ENCODE measurements around the gene CKS2. TPM values are rescaled to one million over a fixed set of nuclear protein-coding genes. Genes with fewer than 3 reads are reported as not detected.

Gene CKS2
- total RNA-seq, 1 donor from 2014 or later, result 69.9 TPM

DNA sequence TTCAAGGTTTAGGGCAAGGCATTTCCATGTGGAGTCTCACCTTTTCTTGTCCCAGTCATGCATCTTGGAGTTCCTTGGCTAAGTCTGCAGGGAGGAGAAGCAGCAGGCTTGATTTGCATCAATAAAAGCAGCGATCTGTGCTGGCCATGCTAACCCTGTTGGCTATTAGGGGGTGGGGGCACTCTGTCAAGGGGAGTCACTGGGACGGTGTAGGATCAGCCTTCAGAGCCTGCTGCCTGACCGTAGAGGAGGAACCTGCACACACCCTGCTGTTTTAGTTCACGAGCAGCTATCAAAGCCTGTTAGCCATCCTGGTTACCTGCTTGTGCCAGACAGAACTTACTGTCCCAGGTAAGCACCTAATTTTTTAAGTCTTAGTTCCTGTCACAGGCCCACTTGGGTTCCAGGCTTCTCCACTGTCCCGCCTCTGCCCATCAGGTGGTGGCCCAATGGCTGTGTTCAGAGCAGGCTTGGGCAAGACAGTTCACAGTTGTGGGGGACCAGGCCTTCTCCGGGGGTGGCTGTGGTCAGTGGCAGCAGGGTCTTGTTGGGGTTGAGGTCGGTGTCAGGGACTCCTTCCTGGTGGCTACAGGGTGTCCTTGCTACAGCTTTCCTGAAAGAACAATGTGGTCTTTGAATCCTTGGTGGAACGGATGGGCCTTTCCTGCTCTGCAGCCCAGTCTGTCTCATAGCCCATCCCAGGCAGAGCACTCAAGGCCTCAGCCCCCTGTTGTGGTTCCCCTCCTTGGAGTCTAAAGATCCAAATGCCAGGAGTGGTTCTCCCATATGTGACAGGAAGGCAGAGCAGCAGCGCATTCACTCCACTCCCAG, 51.0 kb downstream of the CKS2 start:
- Histone ChIP-seq H3K27me3 (ENCODE audit: insufficient read depth, low read length) (no peaks in the 10 kb centered on the region), H3K27ac (ENCODE audit: low read depth, low read length) (no peak overlapping the region), H3K36me3 (ENCODE audit: insufficient read depth, low read length) (peaks cover 35% of the 10 kb centered on the region), H2AFZ (ENCODE audit: low read depth, low read length) (no peak overlapping the region), H3K9me3 (ENCODE audit: insufficient read depth, low read depth, low read length) (no peaks in the 10 kb centered on the region), H4K20me1 (ENCODE audit: insufficient read depth, low read length) (peaks cover 11% of the 10 kb centered on the region), H3K4me3 (ENCODE audit: insufficient read depth, low read depth, low read length) (no peak overlapping the region), H3K79me2 (ENCODE audit: insufficient read depth, low read length) (no peaks in the 10 kb centered on the region), H3K4me2 (ENCODE audit: low read length) (no peak overlapping the region), H3K9ac (ENCODE audit: low read length) (no peak overlapping the region), H3K4me1 (ENCODE audit: insufficient read depth, low read length) (no peaks in the 10 kb centered on the region)
- H3K9me3 Mint-ChIP-seq (ENCODE audit: unreplicated experiment), result no peaks in the 10 kb centered on the region
- no peak overlapping the region for H3K4me3 Mint-ChIP-seq (ENCODE audit: unreplicated experiment)
- no peak for DNase-seq (ENCODE audit: low read depth)
- H3K27ac Mint-ChIP-seq (ENCODE audit: unreplicated experiment), result no peak overlapping the region
- TF ChIP-seq, protein P1, sequence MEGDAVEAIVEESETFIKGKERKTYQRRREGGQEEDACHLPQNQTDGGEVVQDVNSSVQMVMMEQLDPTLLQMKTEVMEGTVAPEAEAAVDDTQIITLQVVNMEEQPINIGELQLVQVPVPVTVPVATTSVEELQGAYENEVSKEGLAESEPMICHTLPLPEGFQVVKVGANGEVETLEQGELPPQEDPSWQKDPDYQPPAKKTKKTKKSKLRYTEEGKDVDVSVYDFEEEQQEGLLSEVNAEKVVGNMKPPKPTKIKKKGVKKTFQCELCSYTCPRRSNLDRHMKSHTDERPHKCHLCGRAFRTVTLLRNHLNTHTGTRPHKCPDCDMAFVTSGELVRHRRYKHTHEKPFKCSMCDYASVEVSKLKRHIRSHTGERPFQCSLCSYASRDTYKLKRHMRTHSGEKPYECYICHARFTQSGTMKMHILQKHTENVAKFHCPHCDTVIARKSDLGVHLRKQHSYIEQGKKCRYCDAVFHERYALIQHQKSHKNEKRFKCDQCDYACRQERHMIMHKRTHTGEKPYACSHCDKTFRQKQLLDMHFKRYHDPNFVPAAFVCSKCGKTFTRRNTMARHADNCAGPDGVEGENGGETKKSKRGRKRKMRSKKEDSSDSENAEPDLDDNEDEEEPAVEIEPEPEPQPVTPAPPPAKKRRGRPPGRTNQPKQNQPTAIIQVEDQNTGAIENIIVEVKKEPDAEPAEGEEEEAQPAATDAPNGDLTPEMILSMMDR (IDR thresholded peaks at IDR 0.05; ENCODE audit: insufficient read depth, low read depth, low read length), result no peak
- peaks cover 11% of the 10 kb centered on the region for H3K36me3 Mint-ChIP-seq (ENCODE audit: low read depth, unreplicated experiment)
- no peaks in the 10 kb centered on the region for H3K27me3 Mint-ChIP-seq (ENCODE audit: low read depth, unreplicated experiment)
- peaks cover 3% of the 10 kb centered on the region for H3K4me1 Mint-ChIP-seq (ENCODE audit: low read depth, unreplicated experiment)
- no peak for FAIRE-seq

DNA sequence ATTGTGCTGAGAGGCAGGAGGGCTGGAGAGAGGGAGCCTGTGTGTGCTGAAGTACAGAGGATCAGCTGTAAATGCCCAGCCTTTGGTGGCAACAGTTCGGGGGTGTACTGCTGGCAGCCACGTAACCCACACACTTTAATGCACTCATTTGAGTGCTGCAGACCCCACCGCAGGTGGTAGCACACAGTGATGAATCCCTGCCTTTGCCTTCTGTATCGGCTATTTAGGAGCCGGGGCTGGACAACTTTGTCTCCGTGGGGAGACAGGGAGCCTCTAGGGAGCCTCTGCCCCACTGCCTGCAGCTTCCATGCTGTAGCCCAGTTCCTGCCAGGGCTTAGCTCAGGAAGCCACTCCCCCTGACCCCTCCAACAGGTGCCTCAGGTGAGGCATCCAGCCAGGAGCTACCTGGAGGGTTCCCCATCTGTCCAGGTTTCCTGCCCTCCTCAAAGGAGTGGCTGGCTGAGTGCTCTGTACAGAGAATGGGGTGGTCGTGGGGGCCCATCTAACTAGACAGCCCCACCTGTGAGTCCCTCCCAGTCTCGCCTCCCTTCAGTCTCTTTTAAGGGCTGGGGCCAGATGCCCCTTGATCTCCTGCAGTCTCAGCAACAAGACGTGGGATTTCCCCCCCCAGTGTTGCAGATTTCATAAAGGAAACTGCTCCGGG, 51.8 kb downstream of the CKS2 start:
- Histone ChIP-seq H3K4me2 (ENCODE audit: low read length) (no peak overlapping the region), H3K79me2 (ENCODE audit: insufficient read depth, low read length) (no peaks in the 10 kb centered on the region), H3K9ac (ENCODE audit: low read length) (no peak overlapping the region), H4K20me1 (ENCODE audit: insufficient read depth, low read length) (peaks cover 8% of the 10 kb centered on the region), H2AFZ (ENCODE audit: low read depth, low read length) (no peak overlapping the region), H3K36me3 (ENCODE audit: insufficient read depth, low read length) (peaks cover 33% of the 10 kb centered on the region), H3K4me1 (ENCODE audit: insufficient read depth, low read length) (no peaks in the 10 kb centered on the region), H3K4me3 (ENCODE audit: insufficient read depth, low read depth, low read length) (no peak overlapping the region), H3K27ac (ENCODE audit: low read depth, low read length) (no peak overlapping the region), H3K9me3 (ENCODE audit: insufficient read depth, low read depth, low read length) (no peaks in the 10 kb centered on the region), H3K27me3 (ENCODE audit: insufficient read depth, low read length) (no peaks in the 10 kb centered on the region)
- Mint-ChIP-seq H3K4me3 (ENCODE audit: unreplicated experiment) (no peak overlapping the region), H3K4me1 (ENCODE audit: low read depth, unreplicated experiment) (peaks cover 3% of the 10 kb centered on the region), H3K9me3 (ENCODE audit: unreplicated experiment) (no peaks in the 10 kb centered on the region), H3K36me3 (ENCODE audit: low read depth, unreplicated experiment) (peaks cover 11% of the 10 kb centered on the region), H3K27ac (ENCODE audit: unreplicated experiment) (no peak overlapping the region), H3K27me3 (ENCODE audit: low read depth, unreplicated experiment) (no peaks in the 10 kb centered on the region)
- TF ChIP-seq, protein P1 (IDR thresholded peaks at IDR 0.05; ENCODE audit: insufficient read depth, low read depth, low read length), result no peak
- TF ChIP-seq EZH2 (IDR thresholded peaks at IDR 0.05; ENCODE audit: insufficient read depth, low read length), result no peak
- DNase-seq (ENCODE audit: low read depth), result no peak
- FAIRE-seq, result no peak

GRCh38 chr9:89363311-89363670, 52.3 kb downstream of the CKS2 start:
- peaks cover 30% of the 10 kb centered on the region for H3K36me3 ChIP-seq (ENCODE audit: insufficient read depth, low read length)
- H3K27ac Mint-ChIP-seq (ENCODE audit: unreplicated experiment), result no peak overlapping the region
- H3K4me1 Mint-ChIP-seq (ENCODE audit: low read depth, unreplicated experiment), result peaks cover 3% of the 10 kb centered on the region
- TF ChIP-seq, protein P1 (IDR thresholded peaks at IDR 0.05; ENCODE audit: insufficient read depth, low read depth, low read length), result no peak
- no peak for TF ChIP-seq EZH2 (IDR thresholded peaks at IDR 0.05; ENCODE audit: insufficient read depth, low read length)
- H3K4me1 ChIP-seq (ENCODE audit: insufficient read depth, low read length), result no peaks in the 10 kb centered on the region
- no peaks in the 10 kb centered on the region for H3K27me3 Mint-ChIP-seq (ENCODE audit: low read depth, unreplicated experiment)
- no peak overlapping the region for H3K4me3 ChIP-seq (ENCODE audit: insufficient read depth, low read depth, low read length)
- peaks cover 11% of the 10 kb centered on the region for H3K36me3 Mint-ChIP-seq (ENCODE audit: low read depth, unreplicated experiment)
- DNase-seq (ENCODE audit: low read depth) (no peak), FAIRE-seq (no peak)
- peaks cover 8% of the 10 kb centered on the region for H4K20me1 ChIP-seq (ENCODE audit: insufficient read depth, low read length)
- no peak overlapping the region for H2AFZ ChIP-seq (ENCODE audit: low read depth, low read length)
- no peak overlapping the region for H3K27ac ChIP-seq (ENCODE audit: low read depth, low read length)
- H3K9ac ChIP-seq (ENCODE audit: low read length), result no peak overlapping the region
- H3K4me2 ChIP-seq (ENCODE audit: low read length), result no peak overlapping the region
- no peaks in the 10 kb centered on the region for H3K27me3 ChIP-seq (ENCODE audit: insufficient read depth, low read length)
- H3K4me3 Mint-ChIP-seq (ENCODE audit: unreplicated experiment), result no peak overlapping the region
- no peaks in the 10 kb centered on the region for H3K9me3 Mint-ChIP-seq (ENCODE audit: unreplicated experiment)
- H3K79me2 ChIP-seq (ENCODE audit: insufficient read depth, low read length), result no peaks in the 10 kb centered on the region
- H3K9me3 ChIP-seq (ENCODE audit: insufficient read depth, low read depth, low read length), result no peaks in the 10 kb centered on the region
